Kidney (tissue), 14 donors: Measurements from ENCODE around the gene KSR1. TPM values are rescaled to one million over a fixed set of nuclear protein-coding genes. Genes with fewer than 3 reads are reported as not detected.
"Not testable (repeated sequence)": the region's sequence is repeated elsewhere in the genome, so short reads cannot be mapped to it uniquely, and the experiment has no call there.

Experiments used
- DNase-seq, 5 donors: peaks; one replicate each; pipeline ENCODE4 v3.0.0-alpha.2; 2013 to 2020
- FAIRE-seq: peaks from 2 replicates; lab custom pipeline; 2012; peaks lifted over from hg19 to GRCh38; lab: Jason Lieb, UNC
- H3K27ac ChIP-seq, 2 donors: one replicate each; pipeline ENCODE4 v1.7.0; 2013; ENCODE audit warnings: low read depth in 2 of 2, low read length in 2 of 2, inconsistent platforms in 1 of 2
- H3K27me3 ChIP-seq: one replicate; pipeline ENCODE4 v1.7.1; 2013; ENCODE audit warnings: low read length, inconsistent platforms; ENCODE audit not compliant: control insufficient read depth, insufficient read depth
- H3K36me3 ChIP-seq, 3 donors: one replicate each; pipeline versions ENCODE4 v1.7.0 to v1.7.1; 2013; ENCODE audit warnings: low read length in 3 of 3, control low read depth in 1 of 3, inconsistent platforms in 1 of 3; ENCODE audit not compliant: insufficient read depth in 3 of 3, control insufficient read depth in 2 of 3
- H3K4me1 ChIP-seq, 3 donors: one replicate each; pipeline versions ENCODE4 v1.7.0 to v1.7.1; 2013; ENCODE audit warnings: low read length in 3 of 3, inconsistent platforms in 1 of 3, low read depth in 1 of 3; ENCODE audit not compliant: control insufficient read depth in 2 of 3, insufficient read depth in 2 of 3
- H3K4me3 ChIP-seq, 3 donors: one replicate each; pipeline versions ENCODE4 v1.7.0 to v1.8.1; 2013; ENCODE audit warnings: low read length in 3 of 3, control low read depth in 1 of 3, inconsistent platforms in 1 of 3
- H3K9ac ChIP-seq, 3 donors: one replicate each; pipeline versions ENCODE4 v1.7.0 to v1.7.1; 2013; ENCODE audit warnings: low read length in 3 of 3, control low read depth in 1 of 3, inconsistent platforms in 1 of 3
- H3K9me3 ChIP-seq, 3 donors: one replicate each; pipeline versions ENCODE4 v1.7.0 to v1.7.1; 2013; ENCODE audit warnings: low read length in 3 of 3, control low read depth in 1 of 3, inconsistent platforms in 1 of 3; ENCODE audit not compliant: control insufficient read depth in 2 of 3, insufficient read depth in 1 of 3
- intact Hi-C: fragments of 100-400 bp; cut with DNase I; formaldehyde crosslinking; loops from one replicate; pipeline ENCODE4 v1.11.1; 2022
- polyA plus RNA-seq: library from polyadenylated mRNA; stranded (reverse); fragments of 350-450 nt; fragmentation: Illumina TruSeq; extraction: RNeasy Lipid Tissue Mini Kit (QIAGEN cat#74804); gene quantifications from one replicate; pipeline ENCODE4 v1.2.3, GENCODE V29; 2014; ENCODE audit warnings: low read depth, low replicate concordance; ENCODE audit not compliant: insufficient read depth
- total RNA-seq: library from RNA; stranded (reverse); fragmentation: NEBNext Ultra II Directional; extraction: Animal tissue kit (Norgen Biotek cat#: 25700); gene quantifications from one replicate; pipeline ENCODE4 v1.2.1, GENCODE V29; 2021
- TF ChIP-seq, protein P1 (sequence below): IDR thresholded peaks from 3 replicates; pipeline ENCODE4 v1.5.1; 2012; ENCODE audit warnings: mild to moderate bottlenecking, moderate library complexity, borderline replicate concordance; ENCODE audit not compliant: insufficient read depth; ENCODE audit errors: extremely low read depth
- donor health status: control.
- donor health status: control.
- donor health status: control.
- donor health status: control.
- donor health status: control.
- donor health status: DM: yes; HTN: yes; CAD: no.
- donor health status: Normal renal cell carcinoma (clear cell type).

Gene KSR1
- total and polyA plus RNA-seq, 2 donors from 2014 or later: 11.7 to 97.3 TPM

DNA sequence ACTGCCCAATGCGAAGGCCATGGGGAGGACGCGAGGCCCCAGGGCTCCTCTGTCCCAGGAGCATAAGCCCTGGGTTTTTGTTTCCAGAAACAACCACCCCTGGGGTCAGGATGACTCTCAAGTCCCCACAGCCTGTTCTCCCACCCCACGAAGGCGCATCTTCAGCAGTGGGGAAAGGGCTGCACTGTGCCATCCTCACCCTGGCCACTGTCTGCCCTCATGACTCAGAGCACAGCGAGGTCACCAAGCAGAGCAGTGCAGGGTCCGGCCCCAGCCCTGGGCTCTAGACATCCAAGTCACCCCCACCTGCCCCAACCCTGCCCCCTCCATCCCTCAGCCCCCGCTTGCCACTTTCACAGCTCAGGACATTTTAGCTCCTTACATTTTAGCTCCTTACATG, 22.7 kb upstream of the KSR1 start:
- H3K36me3 ChIP-seq: no peaks in the 10 kb centered on the region
- no peak overlapping the region for H3K4me3 ChIP-seq
- FAIRE-seq (no peak), DNase-seq (no peak)
- H3K4me1 ChIP-seq: no peaks in the 10 kb centered on the region
- H3K27me3 ChIP-seq: no peaks in the 10 kb centered on the region
- H3K9me3 ChIP-seq: no peaks in the 10 kb centered on the region
- intact Hi-C loops: no loop called here
- TF ChIP-seq, protein P1, sequence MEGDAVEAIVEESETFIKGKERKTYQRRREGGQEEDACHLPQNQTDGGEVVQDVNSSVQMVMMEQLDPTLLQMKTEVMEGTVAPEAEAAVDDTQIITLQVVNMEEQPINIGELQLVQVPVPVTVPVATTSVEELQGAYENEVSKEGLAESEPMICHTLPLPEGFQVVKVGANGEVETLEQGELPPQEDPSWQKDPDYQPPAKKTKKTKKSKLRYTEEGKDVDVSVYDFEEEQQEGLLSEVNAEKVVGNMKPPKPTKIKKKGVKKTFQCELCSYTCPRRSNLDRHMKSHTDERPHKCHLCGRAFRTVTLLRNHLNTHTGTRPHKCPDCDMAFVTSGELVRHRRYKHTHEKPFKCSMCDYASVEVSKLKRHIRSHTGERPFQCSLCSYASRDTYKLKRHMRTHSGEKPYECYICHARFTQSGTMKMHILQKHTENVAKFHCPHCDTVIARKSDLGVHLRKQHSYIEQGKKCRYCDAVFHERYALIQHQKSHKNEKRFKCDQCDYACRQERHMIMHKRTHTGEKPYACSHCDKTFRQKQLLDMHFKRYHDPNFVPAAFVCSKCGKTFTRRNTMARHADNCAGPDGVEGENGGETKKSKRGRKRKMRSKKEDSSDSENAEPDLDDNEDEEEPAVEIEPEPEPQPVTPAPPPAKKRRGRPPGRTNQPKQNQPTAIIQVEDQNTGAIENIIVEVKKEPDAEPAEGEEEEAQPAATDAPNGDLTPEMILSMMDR: no peak
- no peak overlapping the region for H3K27ac ChIP-seq
- H3K9ac ChIP-seq: no peak overlapping the region

DNA sequence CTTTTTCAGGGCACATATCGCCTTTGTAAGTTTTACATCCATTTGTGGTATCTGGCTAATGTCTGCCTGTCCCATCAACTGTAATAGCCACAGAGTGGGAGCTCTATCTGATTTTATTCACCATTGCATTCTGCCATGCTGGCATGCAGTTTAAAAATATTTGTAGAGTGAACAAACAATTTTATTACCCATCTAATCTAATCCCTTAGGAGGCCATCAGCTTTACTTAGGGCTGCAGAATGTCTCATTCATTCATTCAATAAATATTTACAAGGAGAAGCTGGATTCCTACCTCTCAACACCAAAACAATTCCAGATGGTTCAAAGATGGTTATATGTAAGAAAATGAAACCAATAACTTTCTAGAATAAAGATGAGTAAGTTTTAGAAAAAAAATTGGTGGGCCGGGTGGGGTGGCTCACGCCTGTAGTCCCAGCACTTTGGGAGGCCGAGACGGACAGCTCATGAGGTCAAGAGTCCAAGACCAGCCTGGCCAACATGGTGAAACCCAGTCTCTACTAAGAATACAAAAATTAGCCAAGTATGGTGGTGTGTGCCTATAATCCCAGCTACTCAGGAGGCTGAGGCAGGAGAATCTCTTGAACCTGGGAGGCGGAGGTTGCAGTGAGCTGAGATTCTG, 20.7 kb upstream of the KSR1 start:
- intact Hi-C loops, H3K36me3 ChIP-seq, H3K9me3 ChIP-seq, H3K27ac ChIP-seq, H3K4me3 ChIP-seq, DNase-seq, H3K9ac ChIP-seq, H3K4me1 ChIP-seq, FAIRE-seq, H3K27me3 ChIP-seq: not testable (repeated sequence)

DNA sequence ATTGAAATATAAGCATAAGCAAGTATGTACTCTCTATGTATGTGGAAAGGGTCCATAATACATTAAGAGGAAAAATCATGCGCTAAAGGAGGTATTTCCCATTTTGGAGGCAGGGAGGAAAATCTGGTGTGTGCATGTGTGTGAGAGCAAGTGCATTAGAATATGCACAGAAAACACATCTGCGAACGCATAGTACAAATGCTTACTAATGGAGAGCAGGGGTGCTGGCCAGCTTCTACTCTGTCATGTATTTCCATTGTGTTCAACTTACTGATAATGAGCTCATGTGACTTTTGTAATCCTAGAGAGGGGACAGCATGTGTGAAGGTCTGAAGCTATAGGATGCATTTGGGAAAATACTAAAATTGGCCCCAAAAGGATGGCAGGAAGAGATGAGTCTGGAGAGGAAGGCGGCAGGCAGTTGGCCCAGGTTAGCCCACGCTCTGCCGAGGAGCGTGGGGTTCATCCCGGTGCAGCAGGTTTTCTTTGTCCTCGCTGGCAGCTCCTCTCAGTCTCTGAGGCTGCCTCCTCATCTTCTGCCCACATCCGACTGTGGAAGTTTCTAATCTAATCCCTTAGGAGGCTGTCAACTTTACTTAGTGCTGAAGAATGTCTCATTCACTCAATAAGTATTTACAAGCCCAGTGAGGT, 17.8 kb upstream of the KSR1 start:
- Histone ChIP-seq H3K9me3 (no peaks in the 10 kb centered on the region), H3K27ac (no peak overlapping the region), H3K4me1 (no peaks in the 10 kb centered on the region), H3K9ac (no peak overlapping the region), H3K4me3 (no peak overlapping the region), H3K36me3 (no peaks in the 10 kb centered on the region), H3K27me3 (no peaks in the 10 kb centered on the region)
- TF ChIP-seq, protein P1: no peak
- FAIRE-seq: no peak
- DNase-seq: no peak
- intact Hi-C loops: no loop called here

DNA sequence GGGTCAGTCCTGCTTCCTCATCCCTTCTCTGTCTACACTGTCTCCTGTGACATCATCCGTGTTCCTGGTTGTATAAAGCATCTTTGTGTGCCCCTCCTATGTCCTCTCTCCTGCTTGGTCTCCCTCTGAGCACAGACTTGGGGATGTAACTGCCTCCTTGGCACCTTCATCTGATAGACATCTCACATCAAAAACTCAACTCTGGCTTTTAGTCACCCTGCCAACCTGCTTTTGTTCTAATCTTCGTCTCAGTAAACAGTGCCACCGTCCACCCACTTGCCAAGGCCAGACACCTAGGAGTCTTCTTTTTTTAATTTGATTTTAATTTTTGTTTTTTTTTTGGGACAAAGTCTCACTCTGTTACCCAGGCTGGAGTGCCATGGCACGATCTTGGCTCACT, 16.9 kb upstream of the KSR1 start:
- H3K4me1 ChIP-seq: no peaks in the 10 kb centered on the region
- intact Hi-C loops: no loop called here
- no peak overlapping the region for H3K9ac ChIP-seq
- H3K27ac ChIP-seq: no peak overlapping the region
- H3K27me3 ChIP-seq: no peaks in the 10 kb centered on the region
- TF ChIP-seq, protein P1: no peak
- DNase-seq: no peak
- no peak for FAIRE-seq
- no peaks in the 10 kb centered on the region for H3K9me3 ChIP-seq
- H3K4me3 ChIP-seq: no peak overlapping the region
- no peaks in the 10 kb centered on the region for H3K36me3 ChIP-seq
